Measurements from ENCODE around the gene C1orf116. TPM values are rescaled to one million over a fixed set of nuclear protein-coding genes. Genes with fewer than 3 reads are reported as not detected.

Gene C1orf116
- total and polyA plus RNA-seq, 4 donors, result 0.27 to 0.79 (median 0.46) TPM

GRCh38 chr1:207022996-207023679 is 9.4 kb downstream of the C1orf116 start:
- no peak for DNase-seq (ENCODE audit: low spot score)
- 93% methylated on average over 8 of the region's 8 CpGs for WGBS
- no peak overlapping the region for H3K9ac ChIP-seq (ENCODE audit: low read depth in 1 of 2, low read length in 2 of 2)
- H3K36me3 ChIP-seq (ENCODE audit: control insufficient read depth in 4 of 4, insufficient read depth in 3 of 4, low read depth in 1 of 4, low read length in 3 of 4), result no peaks in the 10 kb centered on the region
- H3K27ac ChIP-seq (ENCODE audit: low read depth in 1 of 2, low read length in 2 of 2), result no peak overlapping the region
- H3K4me1 ChIP-seq (ENCODE audit: control insufficient read depth in 4 of 4, insufficient read depth in 4 of 4, low read length in 3 of 4), result peaks cover 3 to 14% (median 8%) of the 10 kb centered on the region in 4 donors
- H3K4me3 ChIP-seq (ENCODE audit: low read depth in 1 of 3, low read length in 3 of 3), result no peak overlapping the region
- no peaks in the 10 kb centered on the region for H3K27me3 ChIP-seq (ENCODE audit: control insufficient read depth in 4 of 4, insufficient read depth in 4 of 4, low read length in 3 of 4)
- H3K9me3 ChIP-seq (ENCODE audit: control insufficient read depth in 4 of 4, low read length in 3 of 4), result no peaks in the 10 kb centered on the region
- TF ChIP-seq FOXA1 (IDR thresholded peaks at IDR 0.05), result no peak
- TF ChIP-seq GABPA (IDR thresholded peaks at IDR 0.05 in 1 of 2, conservative IDR thresholded peaks at IDR 0.05 in 1 of 2), result no peak
- no peak for TF ChIP-seq CTCF (IDR thresholded peaks at IDR 0.05; ENCODE audit: low read depth, low read length, missing input control)
- no peak for TF ChIP-seq HNF4G (IDR thresholded peaks at IDR 0.05)
- TF ChIP-seq, protein P1, sequence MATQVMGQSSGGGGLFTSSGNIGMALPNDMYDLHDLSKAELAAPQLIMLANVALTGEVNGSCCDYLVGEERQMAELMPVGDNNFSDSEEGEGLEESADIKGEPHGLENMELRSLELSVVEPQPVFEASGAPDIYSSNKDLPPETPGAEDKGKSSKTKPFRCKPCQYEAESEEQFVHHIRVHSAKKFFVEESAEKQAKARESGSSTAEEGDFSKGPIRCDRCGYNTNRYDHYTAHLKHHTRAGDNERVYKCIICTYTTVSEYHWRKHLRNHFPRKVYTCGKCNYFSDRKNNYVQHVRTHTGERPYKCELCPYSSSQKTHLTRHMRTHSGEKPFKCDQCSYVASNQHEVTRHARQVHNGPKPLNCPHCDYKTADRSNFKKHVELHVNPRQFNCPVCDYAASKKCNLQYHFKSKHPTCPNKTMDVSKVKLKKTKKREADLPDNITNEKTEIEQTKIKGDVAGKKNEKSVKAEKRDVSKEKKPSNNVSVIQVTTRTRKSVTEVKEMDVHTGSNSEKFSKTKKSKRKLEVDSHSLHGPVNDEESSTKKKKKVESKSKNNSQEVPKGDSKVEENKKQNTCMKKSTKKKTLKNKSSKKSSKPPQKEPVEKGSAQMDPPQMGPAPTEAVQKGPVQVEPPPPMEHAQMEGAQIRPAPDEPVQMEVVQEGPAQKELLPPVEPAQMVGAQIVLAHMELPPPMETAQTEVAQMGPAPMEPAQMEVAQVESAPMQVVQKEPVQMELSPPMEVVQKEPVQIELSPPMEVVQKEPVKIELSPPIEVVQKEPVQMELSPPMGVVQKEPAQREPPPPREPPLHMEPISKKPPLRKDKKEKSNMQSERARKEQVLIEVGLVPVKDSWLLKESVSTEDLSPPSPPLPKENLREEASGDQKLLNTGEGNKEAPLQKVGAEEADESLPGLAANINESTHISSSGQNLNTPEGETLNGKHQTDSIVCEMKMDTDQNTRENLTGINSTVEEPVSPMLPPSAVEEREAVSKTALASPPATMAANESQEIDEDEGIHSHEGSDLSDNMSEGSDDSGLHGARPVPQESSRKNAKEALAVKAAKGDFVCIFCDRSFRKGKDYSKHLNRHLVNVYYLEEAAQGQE (IDR thresholded peaks at IDR 0.05), result no peak
- TF ChIP-seq TAF1 (conservative IDR thresholded peaks at IDR 0.05), result no peak
- TF ChIP-seq YY1 (IDR thresholded peaks at IDR 0.05), result no peak
- TF ChIP-seq JUND (IDR thresholded peaks at IDR 0.05), result no peak
- no peak for TF ChIP-seq HNF4A (conservative IDR thresholded peaks at IDR 0.05)
- TF ChIP-seq SP1 (IDR thresholded peaks at IDR 0.05), result no peak
- no peak for TF ChIP-seq RXRA (IDR thresholded peaks at IDR 0.05)
- TF ChIP-seq ATF3 (IDR thresholded peaks at IDR 0.05), result no peak
- TF ChIP-seq MAX (IDR thresholded peaks at IDR 0.05), result no peak
- TF ChIP-seq RAD21 (IDR thresholded peaks at IDR 0.05), result no peak
- TF ChIP-seq, protein P2, sequence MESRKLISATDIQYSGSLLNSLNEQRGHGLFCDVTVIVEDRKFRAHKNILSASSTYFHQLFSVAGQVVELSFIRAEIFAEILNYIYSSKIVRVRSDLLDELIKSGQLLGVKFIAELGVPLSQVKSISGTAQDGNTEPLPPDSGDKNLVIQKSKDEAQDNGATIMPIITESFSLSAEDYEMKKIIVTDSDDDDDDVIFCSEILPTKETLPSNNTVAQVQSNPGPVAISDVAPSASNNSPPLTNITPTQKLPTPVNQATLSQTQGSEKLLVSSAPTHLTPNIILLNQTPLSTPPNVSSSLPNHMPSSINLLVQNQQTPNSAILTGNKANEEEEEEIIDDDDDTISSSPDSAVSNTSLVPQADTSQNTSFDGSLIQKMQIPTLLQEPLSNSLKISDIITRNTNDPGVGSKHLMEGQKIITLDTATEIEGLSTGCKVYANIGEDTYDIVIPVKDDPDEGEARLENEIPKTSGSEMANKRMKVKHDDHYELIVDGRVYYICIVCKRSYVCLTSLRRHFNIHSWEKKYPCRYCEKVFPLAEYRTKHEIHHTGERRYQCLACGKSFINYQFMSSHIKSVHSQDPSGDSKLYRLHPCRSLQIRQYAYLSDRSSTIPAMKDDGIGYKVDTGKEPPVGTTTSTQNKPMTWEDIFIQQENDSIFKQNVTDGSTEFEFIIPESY (IDR thresholded peaks at IDR 0.05), result no peak
- TF ChIP-seq EGR1 (IDR thresholded peaks at IDR 0.05; ENCODE audit: low read depth in 2 of 2), result no peak
- TF ChIP-seq NR2F2 (IDR thresholded peaks at IDR 0.05), result no peak
- no peak for TF ChIP-seq FOXA2 (IDR thresholded peaks at IDR 0.05)
